ENCODE measurements around the gene ARHGEF37.

GRCh38 chr5:149647334-149647733, 66.0 kb downstream of the ARHGEF37 start:
- TF ChIP-seq POLR2A (IDR thresholded peaks at IDR 0.05; ENCODE audit: low read depth, low read length) (no peak), POLR2AphosphoS5 (IDR thresholded peaks at IDR 0.05; ENCODE audit: low read depth, low read length) (no peak)
